Stomach (tissue), 4 donors: ENCODE measurements around the gene LMNTD2.

ENCODE experiments used
- POLR2A ChIP-seq, 4 donors: fragments of 450-650 bp; IDR thresholded peaks; one replicate each; pipeline ENCODE4 v1.6.1; 2016; ENCODE audit warnings: antibody characterized with exemption in 4 of 4, control low read depth in 2 of 4, mild to moderate bottlenecking in 1 of 4, moderate library complexity in 1 of 4
- TF ChIP-seq, protein P1 (sequence below), 7 experiments: fragments of 450-650 bp in 4 of 7; fragments of 200-600 bp in 3 of 7; sonication (generic) in 3 of 7; IDR thresholded peaks; one replicate each; pipeline ENCODE4 v1.5.1; 2016 to 2019; ENCODE audit warnings: antibody characterized with exemption in 7 of 7, control low read depth in 2 of 7, mild to moderate bottlenecking in 1 of 7

DNA sequence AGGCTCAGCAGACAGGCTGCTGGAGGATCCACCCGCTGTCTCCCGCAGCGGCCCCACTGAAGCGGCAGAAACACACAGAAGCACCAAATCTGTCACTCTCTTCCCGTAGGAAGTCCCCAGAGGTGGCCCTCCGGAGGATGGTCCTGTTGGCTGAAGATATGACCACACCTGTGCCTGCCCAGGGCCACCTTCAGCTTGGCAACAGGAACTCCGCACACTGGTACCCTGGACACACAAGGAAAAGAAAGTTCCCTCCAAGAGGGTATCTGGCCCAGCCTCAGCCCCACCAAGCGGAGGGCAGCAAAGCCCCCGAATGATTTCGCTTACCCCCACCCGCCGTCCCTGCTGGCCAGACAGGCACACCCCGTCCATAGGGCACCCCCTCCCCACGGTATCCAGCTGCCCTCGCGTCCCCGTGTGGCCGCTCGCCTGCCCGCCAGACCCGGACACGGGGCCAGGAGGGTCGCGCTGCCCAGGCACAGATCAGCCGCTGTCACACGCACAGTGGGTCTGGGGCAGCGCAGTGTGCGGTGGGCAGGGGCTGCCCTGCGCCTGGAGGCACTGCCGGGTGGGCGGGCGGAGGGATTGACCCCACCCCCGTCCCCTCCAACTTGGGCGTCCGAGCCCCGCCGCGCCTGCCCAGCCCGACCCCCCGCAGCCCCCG lies 7.2 kb upstream of the LMNTD2 start:
- TF ChIP-seq POLR2A (IDR thresholded peaks at IDR 0.05): no peak
- TF ChIP-seq, protein P1, sequence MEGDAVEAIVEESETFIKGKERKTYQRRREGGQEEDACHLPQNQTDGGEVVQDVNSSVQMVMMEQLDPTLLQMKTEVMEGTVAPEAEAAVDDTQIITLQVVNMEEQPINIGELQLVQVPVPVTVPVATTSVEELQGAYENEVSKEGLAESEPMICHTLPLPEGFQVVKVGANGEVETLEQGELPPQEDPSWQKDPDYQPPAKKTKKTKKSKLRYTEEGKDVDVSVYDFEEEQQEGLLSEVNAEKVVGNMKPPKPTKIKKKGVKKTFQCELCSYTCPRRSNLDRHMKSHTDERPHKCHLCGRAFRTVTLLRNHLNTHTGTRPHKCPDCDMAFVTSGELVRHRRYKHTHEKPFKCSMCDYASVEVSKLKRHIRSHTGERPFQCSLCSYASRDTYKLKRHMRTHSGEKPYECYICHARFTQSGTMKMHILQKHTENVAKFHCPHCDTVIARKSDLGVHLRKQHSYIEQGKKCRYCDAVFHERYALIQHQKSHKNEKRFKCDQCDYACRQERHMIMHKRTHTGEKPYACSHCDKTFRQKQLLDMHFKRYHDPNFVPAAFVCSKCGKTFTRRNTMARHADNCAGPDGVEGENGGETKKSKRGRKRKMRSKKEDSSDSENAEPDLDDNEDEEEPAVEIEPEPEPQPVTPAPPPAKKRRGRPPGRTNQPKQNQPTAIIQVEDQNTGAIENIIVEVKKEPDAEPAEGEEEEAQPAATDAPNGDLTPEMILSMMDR (IDR thresholded peaks at IDR 0.05): no peak
